Progenitor cell of endocrine pancreas (in vitro differentiated cells): ENCODE results near the gene FZD4. TPM values are rescaled to one million over a fixed set of nuclear protein-coding genes. Genes with fewer than 3 reads are reported as not detected.
"Not testable (repeated sequence)": the region's sequence is repeated elsewhere in the genome, so short reads cannot be mapped to it uniquely, and the experiment has no call there.

ENCODE experiments used
- DNase-seq: peaks from one replicate; pipeline ENCODE4 v3.0.0; 2021; ENCODE audit warnings: low spot score; ENCODE audit not compliant: unreplicated experiment
- H3K27ac Mint-ChIP-seq: 2 replicates; pipeline ENCODE4 v1.8.0; 2021; ENCODE audit warnings: mild to moderate bottlenecking, moderate library complexity, mixed read lengths
- H3K27me3 Mint-ChIP-seq: 2 replicates; pipeline ENCODE4 v1.8.0; 2021; ENCODE audit warnings: mixed read lengths
- H3K36me3 Mint-ChIP-seq: 2 replicates; pipeline ENCODE4 v1.8.0; 2022; ENCODE audit warnings: mixed read lengths; ENCODE audit not compliant: insufficient read depth
- H3K4me1 Mint-ChIP-seq: 2 replicates; pipeline ENCODE4 v1.8.0; 2021; ENCODE audit warnings: low read depth, mixed read lengths
- H3K4me3 Mint-ChIP-seq: 2 replicates; pipeline ENCODE4 v1.8.0; 2021; ENCODE audit warnings: low read depth, mild to moderate bottlenecking, moderate library complexity, mixed read lengths
- H3K9me3 Mint-ChIP-seq: 2 replicates; pipeline ENCODE4 v1.8.0; 2021; ENCODE audit warnings: low read depth, mixed read lengths
- CTCF ChIP-seq: fragments of 200-600 bp; sonication (generic); IDR thresholded peaks from one replicate; pipeline ENCODE4 v1.5.0; 2021; ENCODE audit warnings: antibody characterized with exemption, mild to moderate bottlenecking; ENCODE audit not compliant: unreplicated experiment
- total RNA-seq: library from RNA; stranded (reverse); gene quantifications from 2 replicates; pipeline ENCODE4 v1.2.1, GENCODE V29; 2021

The FZD4 gene
- total RNA-seq, 1 donor from 2014 or later: 9.3 TPM

GRCh38 chr11:86938900-86939880, 16.0 kb downstream of the FZD4 start:
- Mint-ChIP-seq H3K36me3 (no peaks in the 10 kb centered on the region), H3K4me1 (peaks cover 46% of the 10 kb centered on the region), H3K27me3 (no peaks in the 10 kb centered on the region), H3K9me3 (no peaks in the 10 kb centered on the region), H3K4me3 (no peak overlapping the region), H3K27ac (peak overlapping the region; percentile 92)
- DNase-seq: no peak
- TF ChIP-seq CTCF: peak; percentile 71

- no peak overlapping the region for H3K4me3 Mint-ChIP-seq
- no peaks in the 10 kb centered on the region for H3K27me3 Mint-ChIP-seq
- H3K36me3 Mint-ChIP-seq: no peaks in the 10 kb centered on the region
- DNase-seq: no peak
- no peak for TF ChIP-seq CTCF
- H3K9me3 Mint-ChIP-seq: no peaks in the 10 kb centered on the region
- peaks cover 48% of the 10 kb centered on the region for H3K4me1 Mint-ChIP-seq
- H3K27ac Mint-ChIP-seq: no peak overlapping the region
Observed at GRCh38 chr11:86938203-86938899, 16.8 kb downstream of the FZD4 start.

GRCh38 chr11:86937193-86937806, 17.9 kb downstream of the FZD4 start:
- H3K4me1 Mint-ChIP-seq: peaks cover 49% of the 10 kb centered on the region
- not testable (repeated sequence) for H3K9me3 Mint-ChIP-seq, H3K4me3 Mint-ChIP-seq, H3K27me3 Mint-ChIP-seq, H3K27ac Mint-ChIP-seq, H3K36me3 Mint-ChIP-seq, DNase-seq

GRCh38 chr11:86934926-86935579, 20.1 kb downstream of the FZD4 start:
- Mint-ChIP-seq H3K9me3 (no peaks in the 10 kb centered on the region), H3K36me3 (no peaks in the 10 kb centered on the region), H3K27me3 (no peaks in the 10 kb centered on the region), H3K27ac (no peak overlapping the region), H3K4me3 (no peak overlapping the region), H3K4me1 (peaks cover 33% of the 10 kb centered on the region)
- TF ChIP-seq CTCF: no peak
- no peak for DNase-seq

GRCh38 chr11:86934582-86934900, 20.7 kb downstream of the FZD4 start:
- Mint-ChIP-seq H3K4me1 (peaks cover 28% of the 10 kb centered on the region), H3K27ac (no peak overlapping the region)

More at GRCh38 chr11:86934582-86934900, 20.7 kb downstream of the FZD4 start:
- no peaks in the 10 kb centered on the region for H3K9me3 Mint-ChIP-seq
- no peak overlapping the region for H3K4me3 Mint-ChIP-seq
- DNase-seq: no peak
- H3K27me3 Mint-ChIP-seq: no peaks in the 10 kb centered on the region
- no peaks in the 10 kb centered on the region for H3K36me3 Mint-ChIP-seq
- TF ChIP-seq CTCF: no peak
